ENCODE results near the gene MS4A7.

MS4A7 gene

GRCh38 chr11:60392361-60392760 is 14.0 kb downstream of the MS4A7 start:
- H3K36me3 ChIP-seq (ENCODE audit: control insufficient read depth, insufficient read depth, low read length): no peaks in the 10 kb centered on the region
- H3K4me3 ChIP-seq (ENCODE audit: low read depth, low read length): no peak overlapping the region
- no peak overlapping the region for H3K9ac ChIP-seq
- no peaks in the 10 kb centered on the region for H3K79me2 ChIP-seq
- H3K4me1 ChIP-seq: no peaks in the 10 kb centered on the region
- no peaks in the 10 kb centered on the region for H3K27me3 ChIP-seq (ENCODE audit: control insufficient read depth, insufficient read depth, low read length)
- TF ChIP-seq, protein P1, sequence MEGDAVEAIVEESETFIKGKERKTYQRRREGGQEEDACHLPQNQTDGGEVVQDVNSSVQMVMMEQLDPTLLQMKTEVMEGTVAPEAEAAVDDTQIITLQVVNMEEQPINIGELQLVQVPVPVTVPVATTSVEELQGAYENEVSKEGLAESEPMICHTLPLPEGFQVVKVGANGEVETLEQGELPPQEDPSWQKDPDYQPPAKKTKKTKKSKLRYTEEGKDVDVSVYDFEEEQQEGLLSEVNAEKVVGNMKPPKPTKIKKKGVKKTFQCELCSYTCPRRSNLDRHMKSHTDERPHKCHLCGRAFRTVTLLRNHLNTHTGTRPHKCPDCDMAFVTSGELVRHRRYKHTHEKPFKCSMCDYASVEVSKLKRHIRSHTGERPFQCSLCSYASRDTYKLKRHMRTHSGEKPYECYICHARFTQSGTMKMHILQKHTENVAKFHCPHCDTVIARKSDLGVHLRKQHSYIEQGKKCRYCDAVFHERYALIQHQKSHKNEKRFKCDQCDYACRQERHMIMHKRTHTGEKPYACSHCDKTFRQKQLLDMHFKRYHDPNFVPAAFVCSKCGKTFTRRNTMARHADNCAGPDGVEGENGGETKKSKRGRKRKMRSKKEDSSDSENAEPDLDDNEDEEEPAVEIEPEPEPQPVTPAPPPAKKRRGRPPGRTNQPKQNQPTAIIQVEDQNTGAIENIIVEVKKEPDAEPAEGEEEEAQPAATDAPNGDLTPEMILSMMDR (IDR thresholded peaks at IDR 0.05): no peak
- H3K27ac ChIP-seq: no peak overlapping the region
- no peak overlapping the region for H3K4me2 ChIP-seq (ENCODE audit: low read length)
- H3K9me3 ChIP-seq (ENCODE audit: control insufficient read depth, low read length): no peaks in the 10 kb centered on the region
- no peak overlapping the region for H2AFZ ChIP-seq

DNA sequence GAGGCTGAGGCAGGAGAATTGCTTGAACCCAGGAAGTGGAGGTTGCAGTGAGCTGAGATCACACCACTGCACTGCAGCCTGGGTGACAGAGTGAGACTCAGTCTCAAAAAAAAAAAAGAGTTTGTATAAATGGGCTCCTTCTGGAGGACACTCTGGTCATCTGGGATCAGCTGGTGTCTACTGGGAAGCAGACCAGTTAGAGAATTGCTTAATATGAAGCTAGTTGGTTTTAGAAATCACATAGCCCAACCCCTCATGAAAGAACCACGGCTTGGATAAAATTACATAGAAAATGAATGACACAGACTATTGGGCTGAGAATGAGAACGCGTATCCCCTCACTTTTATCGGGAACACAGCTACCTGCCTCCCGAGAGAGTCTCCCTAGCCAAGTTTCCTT is 14.7 kb downstream of the MS4A7 start:
- H3K4me1 ChIP-seq: no peaks in the 10 kb centered on the region
- no peak overlapping the region for H3K27ac ChIP-seq
- no peak overlapping the region for H2AFZ ChIP-seq
- no peaks in the 10 kb centered on the region for H3K79me2 ChIP-seq
- H3K4me3 ChIP-seq (ENCODE audit: low read depth, low read length): no peak overlapping the region
- no peak overlapping the region for H3K4me2 ChIP-seq (ENCODE audit: low read length)
- TF ChIP-seq, protein P1 (IDR thresholded peaks at IDR 0.05): no peak
- no peaks in the 10 kb centered on the region for H3K27me3 ChIP-seq (ENCODE audit: control insufficient read depth, insufficient read depth, low read length)
- H3K9me3 ChIP-seq (ENCODE audit: control insufficient read depth, low read length): no peaks in the 10 kb centered on the region
- H3K36me3 ChIP-seq (ENCODE audit: control insufficient read depth, insufficient read depth, low read length): no peaks in the 10 kb centered on the region
- H3K9ac ChIP-seq: no peak overlapping the region

GRCh38 chr11:60394666-60395380 is 16.5 kb downstream of the MS4A7 start:
- Histone ChIP-seq H3K27me3 (ENCODE audit: control insufficient read depth, insufficient read depth, low read length) (no peaks in the 10 kb centered on the region), H3K4me2 (ENCODE audit: low read length) (no peak overlapping the region)
- TF ChIP-seq, protein P1 (IDR thresholded peaks at IDR 0.05): no peak

DNA sequence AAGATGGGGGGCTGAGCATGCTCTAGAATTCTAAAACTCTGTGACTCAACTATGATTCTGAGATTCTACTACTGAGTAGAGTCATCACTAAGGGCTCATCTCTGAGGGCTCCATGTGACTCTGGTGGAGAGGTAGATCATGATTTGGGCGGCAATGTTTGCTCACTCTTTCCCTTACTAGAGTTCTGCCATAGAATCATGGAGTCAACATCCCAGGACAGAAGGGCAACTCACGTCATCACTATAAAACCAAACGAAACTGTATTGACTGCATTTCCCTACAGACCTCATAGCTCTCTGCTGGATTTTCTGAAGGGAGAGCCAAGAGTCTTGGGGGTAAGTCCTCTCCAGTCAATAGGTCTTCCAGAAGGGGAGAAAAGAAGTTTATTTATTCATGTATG is 18.1 kb downstream of the MS4A7 start, which contains the start of gene MS4A14:
Gene MS4A14 (plus strand): TSS at position 78 of the 400 bp plus-strand sequence. CDS start 120 bp downstream, at position 198.
- no peaks in the 10 kb centered on the region for H3K79me2 ChIP-seq
- H3K9me3 ChIP-seq (ENCODE audit: control insufficient read depth, low read length): no peaks in the 10 kb centered on the region
- no peak within 1 kb of the TSS for H3K4me3 ChIP-seq (ENCODE audit: low read depth, low read length)
- H3K4me1 ChIP-seq: no peaks in the 10 kb centered on the region
- H3K27ac ChIP-seq: no peak within 1 kb of the TSS
- H2AFZ ChIP-seq: no peak within 1 kb of the TSS
- H3K36me3 ChIP-seq (ENCODE audit: control insufficient read depth, insufficient read depth, low read length): no peaks in the 10 kb centered on the region
- no peak within 1 kb of the TSS for H3K9ac ChIP-seq
- TF ChIP-seq, protein P1 (IDR thresholded peaks at IDR 0.05): no peak
- no peaks in the 10 kb centered on the region for H3K27me3 ChIP-seq (ENCODE audit: control insufficient read depth, insufficient read depth, low read length)
- H3K4me2 ChIP-seq (ENCODE audit: low read length): no peak within 1 kb of the TSS

More at GRCh38 chr11:60394666-60395380, 16.5 kb downstream of the MS4A7 start:
- Histone ChIP-seq H3K79me2 (no peaks in the 10 kb centered on the region), H3K9me3 (ENCODE audit: control insufficient read depth, low read length) (no peaks in the 10 kb centered on the region), H2AFZ (no peak overlapping the region), H3K4me3 (ENCODE audit: low read depth, low read length) (no peak overlapping the region), H3K4me1 (no peaks in the 10 kb centered on the region), H3K36me3 (ENCODE audit: control insufficient read depth, insufficient read depth, low read length) (no peaks in the 10 kb centered on the region), H3K9ac (no peak overlapping the region), H3K27ac (no peak overlapping the region)

DNA sequence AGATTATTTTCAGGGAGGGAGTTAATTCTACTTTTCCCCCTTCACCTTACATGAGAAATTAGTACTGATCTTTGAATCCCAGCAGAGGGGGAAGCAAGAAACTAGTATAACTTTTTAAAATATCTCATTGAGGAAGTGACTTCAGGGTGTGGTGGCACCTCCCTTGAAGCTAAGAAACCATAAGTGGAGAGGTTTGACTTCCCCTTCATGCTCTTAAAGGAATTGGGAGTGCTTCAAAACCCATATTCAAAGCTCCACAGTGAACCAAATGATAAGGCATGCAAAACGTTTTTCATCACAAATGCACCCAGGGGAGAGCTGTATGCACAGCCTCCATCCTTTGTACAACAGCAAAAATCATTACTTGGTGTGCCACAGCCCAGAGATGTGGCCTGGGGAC is 18.5 kb downstream of the MS4A7 start:
- H3K27ac ChIP-seq: no peak overlapping the region
- no peaks in the 10 kb centered on the region for H3K27me3 ChIP-seq (ENCODE audit: control insufficient read depth, insufficient read depth, low read length)
- H3K9ac ChIP-seq: no peak overlapping the region
- no peak overlapping the region for H3K4me3 ChIP-seq (ENCODE audit: low read depth, low read length)
- no peaks in the 10 kb centered on the region for H3K9me3 ChIP-seq (ENCODE audit: control insufficient read depth, low read length)
- no peak overlapping the region for H3K4me2 ChIP-seq (ENCODE audit: low read length)
- H3K79me2 ChIP-seq: no peaks in the 10 kb centered on the region
- H3K4me1 ChIP-seq: no peaks in the 10 kb centered on the region
- H3K36me3 ChIP-seq (ENCODE audit: control insufficient read depth, insufficient read depth, low read length): no peaks in the 10 kb centered on the region
- TF ChIP-seq, protein P1 (IDR thresholded peaks at IDR 0.05): no peak
- H2AFZ ChIP-seq: no peak overlapping the region

Measured in parathyroid adenoma (tissue), 2 donors.